Measurements from ENCODE around the gene SMIM9. TPM values are rescaled to one million over a fixed set of nuclear protein-coding genes. Genes with fewer than 3 reads are reported as not detected.

The SMIM9 gene
- total and polyA plus RNA-seq, 9 of the 15 experiments (the other 6 are each of a cell fraction or from before 2014, with no cell fraction given), result 0.08 TPM; not detected in 8

GRCh38 chrX:154784149-154784995 lies 50.1 kb downstream of the SMIM9 start (continued):
- TF ChIP-seq CHAMP1 (IDR thresholded peaks at IDR 0.05) (no peak), ZNF197 (CRISPR knock-in tag; IDR thresholded peaks at IDR 0.05; ENCODE audit: low read depth) (no peak), ZNF699 (CRISPR knock-in tag; IDR thresholded peaks at IDR 0.05; ENCODE audit: insufficient replicate concordance) (no peak), STAT5A (IDR thresholded peaks at IDR 0.05; ENCODE audit: borderline replicate concordance, low read length) (no peak), TRIM28 (IDR thresholded peaks at IDR 0.05) (no peak), ZNF146 (CRISPR knock-in tag; IDR thresholded peaks at IDR 0.05; ENCODE audit: unreplicated experiment) (no peak), ZNF589 (CRISPR knock-in tag; IDR thresholded peaks at IDR 0.05; ENCODE audit: low read depth) (no peak), SP1 (CRISPR knock-in tag; IDR thresholded peaks at IDR 0.05) (peak; percentile 28; the same call in 1 of the 2 replicates), ZNF324 (CRISPR knock-in tag; IDR thresholded peaks at IDR 0.05) (no peak), FOXP4 (CRISPR knock-in tag; IDR thresholded peaks at IDR 0.05; ENCODE audit: borderline replicate concordance) (no peak), MAFF (IDR thresholded peaks at IDR 0.05; ENCODE audit: low read length) (0 out of 2 replicates have a peak, but pooled peaks have one; percentile 26), TAF9B (IDR thresholded peaks at IDR 0.05; ENCODE audit: partially characterized antibody) (no peak), PHB (CRISPR knock-in tag; IDR thresholded peaks at IDR 0.05) (no peak), SLC30A9 (CRISPR knock-in tag; IDR thresholded peaks at IDR 0.05) (no peak)
- TF ChIP-seq, protein P1, sequence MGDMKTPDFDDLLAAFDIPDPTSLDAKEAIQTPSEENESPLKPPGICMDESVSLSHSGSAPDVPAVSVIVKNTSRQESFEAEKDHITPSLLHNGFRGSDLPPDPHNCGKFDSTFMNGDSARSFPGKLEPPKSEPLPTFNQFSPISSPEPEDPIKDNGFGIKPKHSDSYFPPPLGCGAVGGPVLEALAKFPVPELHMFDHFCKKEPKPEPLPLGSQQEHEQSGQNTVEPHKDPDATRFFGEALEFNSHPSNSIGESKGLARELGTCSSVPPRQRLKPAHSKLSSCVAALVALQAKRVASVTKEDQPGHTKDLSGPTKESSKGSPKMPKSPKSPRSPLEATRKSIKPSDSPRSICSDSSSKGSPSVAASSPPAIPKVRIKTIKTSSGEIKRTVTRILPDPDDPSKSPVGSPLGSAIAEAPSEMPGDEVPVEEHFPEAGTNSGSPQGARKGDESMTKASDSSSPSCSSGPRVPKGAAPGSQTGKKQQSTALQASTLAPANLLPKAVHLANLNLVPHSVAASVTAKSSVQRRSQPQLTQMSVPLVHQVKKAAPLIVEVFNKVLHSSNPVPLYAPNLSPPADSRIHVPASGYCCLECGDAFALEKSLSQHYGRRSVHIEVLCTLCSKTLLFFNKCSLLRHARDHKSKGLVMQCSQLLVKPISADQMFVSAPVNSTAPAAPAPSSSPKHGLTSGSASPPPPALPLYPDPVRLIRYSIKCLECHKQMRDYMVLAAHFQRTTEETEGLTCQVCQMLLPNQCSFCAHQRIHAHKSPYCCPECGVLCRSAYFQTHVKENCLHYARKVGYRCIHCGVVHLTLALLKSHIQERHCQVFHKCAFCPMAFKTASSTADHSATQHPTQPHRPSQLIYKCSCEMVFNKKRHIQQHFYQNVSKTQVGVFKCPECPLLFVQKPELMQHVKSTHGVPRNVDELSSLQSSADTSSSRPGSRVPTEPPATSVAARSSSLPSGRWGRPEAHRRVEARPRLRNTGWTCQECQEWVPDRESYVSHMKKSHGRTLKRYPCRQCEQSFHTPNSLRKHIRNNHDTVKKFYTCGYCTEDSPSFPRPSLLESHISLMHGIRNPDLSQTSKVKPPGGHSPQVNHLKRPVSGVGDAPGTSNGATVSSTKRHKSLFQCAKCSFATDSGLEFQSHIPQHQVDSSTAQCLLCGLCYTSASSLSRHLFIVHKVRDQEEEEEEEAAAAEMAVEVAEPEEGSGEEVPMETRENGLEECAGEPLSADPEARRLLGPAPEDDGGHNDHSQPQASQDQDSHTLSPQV (IDR thresholded peaks at IDR 0.05), result 0 out of 2 replicates have a peak, but pooled peaks have one; percentile 57
- TF ChIP-seq, protein P2, sequence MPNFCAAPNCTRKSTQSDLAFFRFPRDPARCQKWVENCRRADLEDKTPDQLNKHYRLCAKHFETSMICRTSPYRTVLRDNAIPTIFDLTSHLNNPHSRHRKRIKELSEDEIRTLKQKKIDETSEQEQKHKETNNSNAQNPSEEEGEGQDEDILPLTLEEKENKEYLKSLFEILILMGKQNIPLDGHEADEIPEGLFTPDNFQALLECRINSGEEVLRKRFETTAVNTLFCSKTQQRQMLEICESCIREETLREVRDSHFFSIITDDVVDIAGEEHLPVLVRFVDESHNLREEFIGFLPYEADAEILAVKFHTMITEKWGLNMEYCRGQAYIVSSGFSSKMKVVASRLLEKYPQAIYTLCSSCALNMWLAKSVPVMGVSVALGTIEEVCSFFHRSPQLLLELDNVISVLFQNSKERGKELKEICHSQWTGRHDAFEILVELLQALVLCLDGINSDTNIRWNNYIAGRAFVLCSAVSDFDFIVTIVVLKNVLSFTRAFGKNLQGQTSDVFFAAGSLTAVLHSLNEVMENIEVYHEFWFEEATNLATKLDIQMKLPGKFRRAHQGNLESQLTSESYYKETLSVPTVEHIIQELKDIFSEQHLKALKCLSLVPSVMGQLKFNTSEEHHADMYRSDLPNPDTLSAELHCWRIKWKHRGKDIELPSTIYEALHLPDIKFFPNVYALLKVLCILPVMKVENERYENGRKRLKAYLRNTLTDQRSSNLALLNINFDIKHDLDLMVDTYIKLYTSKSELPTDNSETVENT (CRISPR knock-in tag; IDR thresholded peaks at IDR 0.05), result no peak

All from K562 (cell line).